K562 (cell line): ENCODE data around the gene AFF1. TPM values are rescaled to one million over a fixed set of nuclear protein-coding genes. Genes with fewer than 3 reads are reported as not detected.

Source experiments
- ASH1L ChIP-seq: fragments of 450-650 bp; IDR thresholded peaks from 2 replicates; pipeline ENCODE4 v1.6.1; 2018; ENCODE audit warnings: borderline replicate concordance, mild to moderate bottlenecking, low read depth; ENCODE audit not compliant: partially characterized antibody
- ATF6 ChIP-seq: sonication (generic); formaldehyde crosslinking; IDR thresholded peaks from 2 replicates; pipeline ENCODE4 v1.4.0; 2020; ENCODE audit warnings: mild to moderate bottlenecking, missing genetic modification reagents
- CHD4 ChIP-seq: fragments of 200-600 bp; sonication (generic); IDR thresholded peaks from 3 replicates; pipeline ENCODE4 v1.6.1; 2012; ENCODE audit warnings: low read depth, mild to moderate bottlenecking, mixed read lengths, low read length, inconsistent platforms; ENCODE audit not compliant: insufficient read depth, insufficient replicate concordance, poor library complexity, severe bottlenecking
- DLX4 ChIP-seq: fragments of 250-450 bp; sonication (Bioruptor Pico); IDR thresholded peaks from 2 replicates; pipeline ENCODE4 v1.6.1; 2021; ENCODE audit warnings: mild to moderate bottlenecking
- GATAD2B ChIP-seq: fragments of 450-650 bp; IDR thresholded peaks from 2 replicates; pipeline ENCODE4 v1.6.1; 2017; ENCODE audit warnings: mild to moderate bottlenecking, borderline replicate concordance
- HIVEP1 ChIP-seq: fragments of 250-450 bp; sonication (Bioruptor Pico); IDR thresholded peaks from 2 replicates; pipeline ENCODE4 v1.4.0; 2020; ENCODE audit warnings: mild to moderate bottlenecking
- KLF13 ChIP-seq: fragments of 450-650 bp; IDR thresholded peaks from 2 replicates; pipeline ENCODE4 v1.6.1; 2016; ENCODE audit warnings: missing genetic modification characterization, low read depth, mild to moderate bottlenecking, missing compliant biosample characterization, moderate library complexity, borderline replicate concordance
- NFYB ChIP-seq: IDR thresholded peaks from 2 replicates; pipeline ENCODE4 v1.6.1; 2011; ENCODE audit warnings: mild to moderate bottlenecking, moderate library complexity; ENCODE audit not compliant: insufficient read length; ENCODE audit errors: extremely low read depth
- TBP ChIP-seq: optimal IDR thresholded peaks from 2 replicates; pipeline ENCODE3; 2011; ENCODE audit warnings: low read depth, low read length, improper control_type of control experiment
- ZBTB11 ChIP-seq, 3 experiments: fragments of 200-800 bp in 1 of 3; fragments of 250-450 bp in 1 of 3; fragments of 450-650 bp in 1 of 3; sonication (Bioruptor Pico) in 1 of 3; sonication (Bioruptor generic) in 1 of 3; formaldehyde crosslinking in 1 of 3; IDR thresholded peaks; 2 replicates each; pipeline versions ENCODE4 v1.6.1 to v1.8.0; 2016 to 2022; ENCODE audit warnings: mild to moderate bottlenecking in 2 of 3, missing genetic modification characterization in 2 of 3, missing compliant biosample characterization in 1 of 3, moderate library complexity in 1 of 3
- ZFP1 ChIP-seq: fragments of 450-650 bp; formaldehyde crosslinking; IDR thresholded peaks from 2 replicates; pipeline ENCODE4 v1.4.0; 2020; ENCODE audit warnings: mild to moderate bottlenecking, mixed read lengths
- ZNF175 ChIP-seq: fragments of 200-800 bp; sonication (Bioruptor generic); IDR thresholded peaks from 2 replicates; pipeline ENCODE4 v1.6.1; 2016; ENCODE audit warnings: low read depth, mild to moderate bottlenecking, missing genetic modification characterization, missing compliant biosample characterization
- ZNF274 ChIP-seq: IDR thresholded peaks from 2 replicates; pipeline ENCODE4 v1.6.1; 2011; ENCODE audit warnings: low read depth, mild to moderate bottlenecking, low read length, moderate library complexity, borderline replicate concordance
- ZNF354B ChIP-seq: fragments of 250-450 bp; sonication (Bioruptor Pico); IDR thresholded peaks from 2 replicates; pipeline ENCODE4 v1.4.0; 2020
- ZNF592 ChIP-seq: fragments of 450-650 bp; IDR thresholded peaks from 2 replicates; pipeline ENCODE4 v1.6.1; 2017; ENCODE audit warnings: antibody characterized with exemption, mild to moderate bottlenecking
- polyA plus RNA-seq, 8 experiments: library from polyadenylated mRNA; depleted of rRNA in 4 of 8; stranded (reverse) in 5 of 8; unstranded in 3 of 8; fragments of >200 nt; fragmentation: Nextera tagmentation in 2 of 8; fragmentation: Illumina TruSeq in 1 of 8; extraction: Ambion mirVana in 2 of 8; extraction: Trizol in 1 of 8; gene quantifications; 2 replicates each; pipeline versions ENCODE4 v1.2.1 to v1.2.3, GENCODE V29; 2011 to 2014; ENCODE audit warnings: inconsistent platforms in 1 of 8, missing spikeins in 1 of 8
- total RNA-seq, 7 experiments: library from RNA; depleted of rRNA in 6 of 7; stranded (reverse); fragments of >200 nt in 6 of 7; fragmentation: Illumina TruSeq in 2 of 7; extraction: Trizol in 2 of 7; gene quantifications; 2 replicates each; pipeline versions ENCODE4 v1.2.1 to v1.2.3, GENCODE V29; 2011 to 2021; ENCODE audit warnings: low replicate concordance in 1 of 7

AFF1 gene
- total and polyA plus RNA-seq, 9 of the 15 experiments (the other 6 are each of a cell fraction or from before 2014, with no cell fraction given), result 4.1 to 47.5 (median 17.2) TPM

- TF ChIP-seq ZBTB11 (CRISPR knock-in tag; IDR thresholded peaks at IDR 0.05) (0 out of 6 replicates have a peak, but pooled peaks of 1 of the 3 experiments have one; percentile 16), ZNF592 (no peak; the same call in 1 of the 2 replicates), CHD4 (no peak), ZFP1 (CRISPR knock-in tag) (no peak), HIVEP1 (CRISPR knock-in tag) (no peak), ATF6 (CRISPR knock-in tag) (no peak), ZNF354B (no peak), TBP (peak; percentile 4), NFYB (no peak), ZNF274 (no peak), ASH1L (no peak), DLX4 (no peak), KLF13 (tag) (no peak), GATAD2B (no peak), ZNF175 (CRISPR knock-in tag) (no peak)
Measured at GRCh38 chr4:87007528-87008446, 73.0 kb downstream of the AFF1 start (continued).
